Tibial nerve (tissue), 4 donors: ENCODE results near the gene FBXL7.

Experiments used
- EP300 ChIP-seq, 2 donors: sonication (generic); formaldehyde crosslinking; IDR thresholded peaks; one replicate each; pipeline ENCODE4 v1.6.1; 2017; ENCODE audit warnings: antibody characterized with exemption in 2 of 2, mild to moderate bottlenecking in 1 of 2
- POLR2A ChIP-seq, 2 donors: fragments of 450-650 bp; IDR thresholded peaks; one replicate each; pipeline ENCODE4 v1.6.1; 2017; ENCODE audit warnings: antibody characterized with exemption in 2 of 2, mild to moderate bottlenecking in 2 of 2, moderate library complexity in 2 of 2
- TF ChIP-seq, protein P1 (sequence below), 5 experiments: fragments of 200-600 bp in 3 of 5; fragments of 450-650 bp in 2 of 5; sonication (generic) in 3 of 5; IDR thresholded peaks; one replicate each; pipeline ENCODE4 v1.5.1; 2016 to 2019; ENCODE audit warnings: antibody characterized with exemption in 5 of 5, mild to moderate bottlenecking in 3 of 5, moderate library complexity in 2 of 5

GRCh38 chr5:15689836-15690235, 189.9 kb downstream of the FBXL7 start:
- TF ChIP-seq, protein P1, sequence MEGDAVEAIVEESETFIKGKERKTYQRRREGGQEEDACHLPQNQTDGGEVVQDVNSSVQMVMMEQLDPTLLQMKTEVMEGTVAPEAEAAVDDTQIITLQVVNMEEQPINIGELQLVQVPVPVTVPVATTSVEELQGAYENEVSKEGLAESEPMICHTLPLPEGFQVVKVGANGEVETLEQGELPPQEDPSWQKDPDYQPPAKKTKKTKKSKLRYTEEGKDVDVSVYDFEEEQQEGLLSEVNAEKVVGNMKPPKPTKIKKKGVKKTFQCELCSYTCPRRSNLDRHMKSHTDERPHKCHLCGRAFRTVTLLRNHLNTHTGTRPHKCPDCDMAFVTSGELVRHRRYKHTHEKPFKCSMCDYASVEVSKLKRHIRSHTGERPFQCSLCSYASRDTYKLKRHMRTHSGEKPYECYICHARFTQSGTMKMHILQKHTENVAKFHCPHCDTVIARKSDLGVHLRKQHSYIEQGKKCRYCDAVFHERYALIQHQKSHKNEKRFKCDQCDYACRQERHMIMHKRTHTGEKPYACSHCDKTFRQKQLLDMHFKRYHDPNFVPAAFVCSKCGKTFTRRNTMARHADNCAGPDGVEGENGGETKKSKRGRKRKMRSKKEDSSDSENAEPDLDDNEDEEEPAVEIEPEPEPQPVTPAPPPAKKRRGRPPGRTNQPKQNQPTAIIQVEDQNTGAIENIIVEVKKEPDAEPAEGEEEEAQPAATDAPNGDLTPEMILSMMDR (IDR thresholded peaks at IDR 0.05) = no peak
- TF ChIP-seq POLR2A (IDR thresholded peaks at IDR 0.05) = no peak
- no peak for TF ChIP-seq EP300 (IDR thresholded peaks at IDR 0.05)
